OCI-M2 (cell line): ENCODE measurements around the gene PLEKHO2.

Experiments
- DNase-seq: peaks from one replicate; lab custom pipeline; 2025; ENCODE audit not compliant: unreplicated experiment; lab: John Stamatoyannopoulos, UW

PLEKHO2 gene

GRCh38 chr15:64892847-64893403 is 51.2 kb downstream of the PLEKHO2 start:
- DNase-seq = no peak

- DNase-seq = peak; percentile 66
These were observed 52.0 kb downstream of the PLEKHO2 start for GRCh38 chr15:64893481-64894394.

GRCh38 chr15:64894395-64895056 is 52.8 kb downstream of the PLEKHO2 start:
- DNase-seq = no peak

- DNase-seq = no peak
These were observed 53.8 kb downstream of the PLEKHO2 start for GRCh38 chr15:64895285-64896065.

GRCh38 chr15:64896371-64897069 is 54.8 kb downstream of the PLEKHO2 start:
- no peak for DNase-seq

GRCh38 chr15:64897345-64897985 is 55.8 kb downstream of the PLEKHO2 start:
- no peak for DNase-seq

- DNase-seq = no peak
These were observed 56.7 kb downstream of the PLEKHO2 start for GRCh38 chr15:64898406-64898805.

- DNase-seq = no peak
These were observed 59.4 kb downstream of the PLEKHO2 start for GRCh38 chr15:64901141-64901540.

- no peak for DNase-seq
These were observed 60.2 kb downstream of the PLEKHO2 start for GRCh38 chr15:64901914-64902313.

- no peak for DNase-seq
These were observed 61.1 kb downstream of the PLEKHO2 start for GRCh38 chr15:64902863-64903262.

GRCh38 chr15:64903326-64903950 is 61.7 kb downstream of the PLEKHO2 start:
- DNase-seq = no peak

- DNase-seq = no peak
These were observed 62.5 kb downstream of the PLEKHO2 start for GRCh38 chr15:64904189-64904588.

GRCh38 chr15:64905119-64905831 is 63.6 kb downstream of the PLEKHO2 start:
- no peak for DNase-seq

- no peak for DNase-seq
These were observed 64.2 kb downstream of the PLEKHO2 start for GRCh38 chr15:64905941-64906340.

- DNase-seq = no peak
These were observed 64.7 kb downstream of the PLEKHO2 start for GRCh38 chr15:64906402-64906801.

GRCh38 chr15:64907991-64908390 is 66.3 kb downstream of the PLEKHO2 start:
- no peak for DNase-seq

- DNase-seq = no peak
These were observed 67.8 kb downstream of the PLEKHO2 start for GRCh38 chr15:64909546-64909945.

- no peak for DNase-seq
These were observed 69.8 kb downstream of the PLEKHO2 start, which contains the start of gene ANKDD1A for GRCh38 chr15:64911311-64912186. Gene ANKDD1A, plus strand, starts transcription at chr15:64911902. Its CDS starts 29 bp downstream, at chr15:64911931.
